IMR-90 (cell line): ENCODE data around the gene LY86. TPM values are rescaled to one million over a fixed set of nuclear protein-coding genes. Genes with fewer than 3 reads are reported as not detected.

ENCODE experiments used
- ATAC-seq: fragments of 200-7000 bp; cut with Tn5 transposase; 2 replicates; pipeline ENCODE4 v1.9.1; 2020; ENCODE audit warnings: low read depth, mild to moderate bottlenecking, moderate library complexity
- BruUV-seq: library from RNA; stranded (reverse); fragments of 400-500 nt; replicated peaks from 2 replicates; lab custom pipeline; 2021; lab: Mats Ljungman, UMichigan
- CTCF ChIA-PET: fragments of 300-600 bp; formaldehyde crosslinking; extraction: SDS; loops from one replicate; lab custom pipeline; 2021; ENCODE audit warnings: antibody characterized with exemption; lab: Yijun Ruan, JAX
- POLR2A ChIA-PET: fragments of 300-600 bp; sonication (Branson Sonifier 250); formaldehyde crosslinking; loops from one replicate; lab custom pipeline; 2022; ENCODE audit warnings: antibody characterized with exemption; ENCODE audit not compliant: unreplicated experiment; lab: Charles Lee
- DNase-seq: peaks from one replicate; pipeline ENCODE4 v3.0.0; 2013
- H2AFZ ChIP-seq: replicated peaks from 2 replicates; pipeline ENCODE3; 2013; ENCODE audit warnings: low read length, mild to moderate bottlenecking; ENCODE audit not compliant: poor library complexity
- H2AK5ac ChIP-seq: 2 replicates; pipeline ENCODE4 v1.6.1; 2013; ENCODE audit warnings: low read depth, low read length, inconsistent platforms
- H2AK9ac ChIP-seq: replicated peaks from 2 replicates; pipeline ENCODE3; 2013; ENCODE audit warnings: mild to moderate bottlenecking, low read depth, low read length, moderate library complexity; ENCODE audit not compliant: poor library complexity
- H2BK120ac ChIP-seq: 2 replicates; pipeline ENCODE4 v1.6.1; 2013; ENCODE audit warnings: low read depth, low read length, inconsistent platforms
- H2BK15ac ChIP-seq: 3 replicates; pipeline ENCODE4 v1.6.1; 2013; ENCODE audit warnings: low read depth, low read length, inconsistent platforms
- H2BK20ac ChIP-seq: 2 replicates; pipeline ENCODE4 v1.6.1; 2013; ENCODE audit warnings: low read depth, mild to moderate bottlenecking, inconsistent platforms, low read length, moderate library complexity
- H2BK5ac ChIP-seq: 2 replicates; pipeline ENCODE4 v1.6.1; 2013; ENCODE audit warnings: mild to moderate bottlenecking, low read depth, low read length, inconsistent platforms; ENCODE audit not compliant: poor library complexity, severe bottlenecking
- H3K14ac ChIP-seq: replicated peaks from 2 replicates; pipeline ENCODE4 v1.6.1; 2013; ENCODE audit warnings: low read depth, low read length, inconsistent platforms
- H3K18ac ChIP-seq: 2 replicates; pipeline ENCODE4 v1.6.1; 2013; ENCODE audit warnings: low read depth, low read length, control low read depth
- H3K23ac ChIP-seq: 2 replicates; pipeline ENCODE4 v1.6.1; 2013; ENCODE audit warnings: low read depth, low read length, inconsistent platforms
- H3K27ac ChIP-seq: 2 replicates; pipeline ENCODE4 v1.5.1; 2013; ENCODE audit warnings: mild to moderate bottlenecking, control low read depth, low read length; ENCODE audit not compliant: insufficient read depth
- H3K27me3 ChIP-seq: 2 replicates; pipeline ENCODE4 v1.6.1; 2013; ENCODE audit warnings: low read length; ENCODE audit not compliant: control insufficient read depth, insufficient read depth
- H3K36me3 ChIP-seq: 2 replicates; pipeline ENCODE4 v1.6.1; 2013; ENCODE audit warnings: low read length, mixed read lengths; ENCODE audit not compliant: control insufficient read depth, insufficient read depth
- H3K4ac ChIP-seq: 2 replicates; pipeline ENCODE4 v1.6.1; 2013; ENCODE audit warnings: low read depth, low read length, inconsistent platforms
- H3K4me1 ChIP-seq: 2 replicates; pipeline ENCODE4 v1.6.1; 2013; ENCODE audit warnings: low read length, mixed read lengths; ENCODE audit not compliant: control insufficient read depth, insufficient read depth
- H3K4me2 ChIP-seq: 2 replicates; pipeline ENCODE4 v1.6.1; 2013; ENCODE audit warnings: low read depth, mild to moderate bottlenecking, control low read depth, low read length, moderate library complexity
- H3K4me3 ChIP-seq: 2 replicates; pipeline ENCODE4 v1.5.1; 2013; ENCODE audit warnings: low read depth, mild to moderate bottlenecking, control low read depth, low read length, moderate library complexity; ENCODE audit not compliant: insufficient read depth
- H3K56ac ChIP-seq: 2 replicates; pipeline ENCODE4 v1.6.1; 2013; ENCODE audit warnings: low read length, inconsistent platforms; ENCODE audit not compliant: insufficient read depth; ENCODE audit errors: extremely low read depth
- H3K79me1 ChIP-seq, 2 experiments: 2 replicates each; pipeline ENCODE4 v1.6.1; 2013; ENCODE audit warnings: low read length in 2 of 2, inconsistent platforms in 1 of 2, low read depth in 1 of 2
- H3K9ac ChIP-seq: 2 replicates; pipeline ENCODE4 v1.6.1; 2013; ENCODE audit warnings: low read depth, low read length, control low read depth
- H3K9me1 ChIP-seq: 2 replicates; pipeline ENCODE4 v1.6.1; 2013; ENCODE audit warnings: low read length, inconsistent platforms; ENCODE audit not compliant: insufficient read depth
- H3K9me3 ChIP-seq: 2 replicates; pipeline ENCODE4 v1.6.1; 2013; ENCODE audit warnings: low read length; ENCODE audit not compliant: control insufficient read depth, insufficient read depth
- H4K20me1 ChIP-seq: 2 replicates; pipeline ENCODE4 v1.6.1; 2013; ENCODE audit warnings: low read length, inconsistent platforms; ENCODE audit not compliant: insufficient read depth
- H4K5ac ChIP-seq: 2 replicates; pipeline ENCODE4 v1.6.1; 2013; ENCODE audit warnings: mild to moderate bottlenecking, low read depth, low read length, control low read depth
- H4K8ac ChIP-seq, 2 experiments: 2 replicates each; pipeline ENCODE4 v1.6.1; 2013; ENCODE audit warnings: low read depth in 2 of 2, low read length in 2 of 2, control low read depth in 1 of 2, inconsistent platforms in 1 of 2
- H4K91ac ChIP-seq: 2 replicates; pipeline ENCODE4 v1.6.1; 2013; ENCODE audit warnings: low read depth, low read length, inconsistent platforms; ENCODE audit not compliant: insufficient read depth
- BHLHE40 ChIP-seq: fragments of 150-350 bp; IDR thresholded peaks from 2 replicates; pipeline ENCODE4 v1.6.1; 2016; ENCODE audit warnings: mild to moderate bottlenecking, low read depth, low read length
- CEBPB ChIP-seq: IDR thresholded peaks from 2 replicates; pipeline ENCODE4 v1.6.1; 2012; ENCODE audit warnings: low read depth, low read length, improper control_type of control experiment
- CTCF ChIP-seq: conservative IDR thresholded peaks from 2 replicates; pipeline ENCODE4 v1.5.1; 2012; ENCODE audit warnings: mild to moderate bottlenecking, low read depth, low read length, improper control_type of control experiment
- ELK1 ChIP-seq: fragments of 150-350 bp; IDR thresholded peaks from 2 replicates; pipeline ENCODE4 v1.6.1; 2016; ENCODE audit warnings: low read depth, mild to moderate bottlenecking, low read length, moderate library complexity, borderline replicate concordance
- FOS ChIP-seq: fragments of 150-350 bp; IDR thresholded peaks from 2 replicates; pipeline ENCODE4 v1.6.1; 2016; ENCODE audit warnings: low read depth, low read length
- MAFK ChIP-seq: IDR thresholded peaks from 2 replicates; pipeline ENCODE4 v1.6.1; 2012; ENCODE audit warnings: low read depth, low read length, improper control_type of control experiment
- MAZ ChIP-seq: IDR thresholded peaks from 2 replicates; pipeline ENCODE4 v1.6.1; 2012; ENCODE audit warnings: low read depth, mild to moderate bottlenecking, low read length, improper control_type of control experiment, moderate library complexity, borderline replicate concordance
- MXI1 ChIP-seq: IDR thresholded peaks from 2 replicates; pipeline ENCODE4 v1.6.1; 2012; ENCODE audit warnings: low read depth, mild to moderate bottlenecking, low read length, moderate library complexity, borderline replicate concordance
- NFE2L2 ChIP-seq: fragments of 150-350 bp; IDR thresholded peaks from 2 replicates; pipeline ENCODE4 v1.6.1; 2016; ENCODE audit warnings: low read depth, mild to moderate bottlenecking, low read length
- POLR2A ChIP-seq: IDR thresholded peaks from 2 replicates; pipeline ENCODE4 v1.6.1; 2012; ENCODE audit warnings: mild to moderate bottlenecking, low read depth, low read length
- RCOR1 ChIP-seq: IDR thresholded peaks from 2 replicates; pipeline ENCODE4 v1.6.1; 2012; ENCODE audit warnings: mild to moderate bottlenecking, low read length, improper control_type of control experiment; ENCODE audit not compliant: insufficient replicate concordance
- RFX5 ChIP-seq: IDR thresholded peaks from 2 replicates; pipeline ENCODE4 v1.8.0; 2012; ENCODE audit warnings: low read depth, mild to moderate bottlenecking, low read length, moderate library complexity
- SMC3 ChIP-seq: fragments of 150-350 bp; IDR thresholded peaks from 2 replicates; pipeline ENCODE4 v1.6.1; 2016; ENCODE audit warnings: low read depth, mild to moderate bottlenecking, antibody characterized with exemption, low read length, moderate library complexity
- USF2 ChIP-seq: fragments of 150-350 bp; IDR thresholded peaks from 2 replicates; pipeline ENCODE4 v1.6.1; 2017; ENCODE audit warnings: mild to moderate bottlenecking, antibody characterized with exemption, low read length, low read depth
- WGBS, 2 experiments: methylation state at CpG; one replicate each; pipeline versions ENCODE4 v1.1.5 to v1.1.7; 2013; ENCODE audit warnings: missing lambda C conversion rate in 2 of 2; ENCODE audit not compliant: insufficient read length in 1 of 2; ENCODE audit errors: extremely low coverage in 2 of 2; 5-methylcytosine and 5-hydroxymethylcytosine counted together
- dilution Hi-C: fragments of 300-500 bp; cut with HindIII; formaldehyde crosslinking; loops from one replicate; pipeline ENCODE4 v1.14.3; 2018; ENCODE audit warnings: low sequenced_read_pairs; ENCODE audit not compliant: unreplicated experiment
- in situ Hi-C: fragments of 300-500 bp; cut with MboI; formaldehyde crosslinking; loops from 3 replicates; pipeline ENCODE4 v1.14.3; 2019; ENCODE audit warnings: low sequenced_read_pairs, inconsistent platforms, mixed read lengths
- intact Hi-C: fragments of 100-400 bp; cut with micrococcal nuclease; formaldehyde crosslinking; loops from 2 replicates; pipeline ENCODE4 v1.10.0; 2022
- polyA plus RNA-seq, 3 experiments: library from polyadenylated mRNA; depleted of rRNA; stranded (reverse); fragments of >200 nt; gene quantifications; 2 replicates each; pipeline ENCODE4 v1.2.3, GENCODE V29; 2012; ENCODE audit warnings: low replicate concordance in 1 of 3
- total RNA-seq: library from RNA; depleted of rRNA; stranded (reverse); fragments of >200 nt; gene quantifications from 2 replicates; pipeline ENCODE4 v1.2.3, GENCODE V29; 2012

Gene LY86
- total and polyA plus RNA-seq, 2 of the 4 experiments (the other 2 are of a cell fraction), result not detected

GRCh38 chr6:6591778-6592465, 3.4 kb downstream of the LY86 start:
- CTCF ChIA-PET, result no interaction called here
- H2BK5ac ChIP-seq, result no peak overlapping the region
- H3K56ac ChIP-seq, result no peak overlapping the region

More at GRCh38 chr6:6591778-6592465, 3.4 kb downstream of the LY86 start:
- Histone ChIP-seq H3K14ac (no peak overlapping the region), H2BK20ac (no peak overlapping the region), H2AK5ac (no peak overlapping the region), H2AFZ (no peak overlapping the region), H3K79me1 (no peaks in the 10 kb centered on the region), H4K5ac (no peak overlapping the region), H3K4me1 (no peaks in the 10 kb centered on the region), H4K91ac (no peak overlapping the region), H3K18ac (no peak overlapping the region), H3K27me3 (no peaks in the 10 kb centered on the region), H3K4me3 (no peak overlapping the region), H4K20me1 (no peaks in the 10 kb centered on the region), H3K23ac (no peak overlapping the region), H3K9ac (no peak overlapping the region), H4K8ac (no peak overlapping the region), H3K4me2 (no peak overlapping the region), H3K9me1 (no peaks in the 10 kb centered on the region), H2AK9ac (no peak overlapping the region), H3K9me3 (peaks cover 14% of the 10 kb centered on the region), H3K36me3 (no peaks in the 10 kb centered on the region), H3K27ac (no peak overlapping the region), H2BK120ac (no peak overlapping the region), H3K4ac (no peak overlapping the region), H2BK15ac (no peak overlapping the region)
- in situ Hi-C loops (no loop called here), dilution Hi-C loops (no loop called here), intact Hi-C loops (no loop called here)
- TF ChIP-seq SMC3, result no peak
- TF ChIP-seq CEBPB, result no peak
- TF ChIP-seq RFX5, result no peak
- no peak for TF ChIP-seq CTCF
- no peak for TF ChIP-seq FOS
- TF ChIP-seq NFE2L2, result no peak
- TF ChIP-seq BHLHE40, result no peak
- TF ChIP-seq RCOR1, result no peak
- no peak for TF ChIP-seq MXI1
- no peak for TF ChIP-seq MAZ
- TF ChIP-seq POLR2A, result no peak
- TF ChIP-seq ELK1, result no peak
- TF ChIP-seq USF2, result no peak
- no peak for TF ChIP-seq MAFK
- no TSS peak for BruUV-seq
- 20% methylated on average over 2 of the region's 9 CpGs; no CpG with 5 or more reads in 1 of the 2 experiments for WGBS, 2 experiments
- ATAC-seq, result no peak
- DNase-seq, result no peak
- POLR2A ChIA-PET, result no interaction called here
